Stimulated activated CD4-positive, alpha-beta T cell treated with anti-CD3 and anti-CD28 coated beads, Interleukin-2, amount 100 ng/mL, for 4 hours (primary cell): ENCODE measurements around the gene HCN2.
"Not testable (repeated sequence)": the region's sequence is repeated elsewhere in the genome, so short reads cannot be mapped to it uniquely, and the experiment has no call there.

Experiments
- DNase-seq: peaks from one replicate; pipeline ENCODE4 v3.0.0-alpha.2; 2020; ENCODE audit warnings: low read depth

Gene HCN2

GRCh38 chr19:620166-620862 is 30.6 kb downstream of the HCN2 start:
- DNase-seq, result no peak

DNA sequence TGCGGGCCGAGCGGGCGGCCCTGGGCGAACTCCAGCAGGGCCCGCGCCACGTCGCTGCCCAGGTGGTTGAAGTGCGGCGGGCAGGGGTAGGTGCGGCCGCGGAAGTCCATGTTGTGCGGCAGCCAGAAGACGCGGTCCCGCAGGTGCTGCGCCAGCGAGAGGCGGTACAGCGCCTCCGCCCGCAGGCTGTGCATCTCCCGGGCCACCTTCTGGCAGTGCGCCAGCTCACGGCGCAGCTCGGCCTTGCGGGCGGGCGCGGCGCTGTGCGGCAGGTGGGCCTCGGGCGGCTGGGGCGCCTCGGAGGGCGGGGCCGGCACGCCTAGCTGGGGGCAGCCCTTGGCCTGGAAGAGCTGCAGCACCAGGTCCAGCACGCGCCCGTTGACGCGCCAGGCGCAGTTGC is 31.5 kb downstream of the HCN2 start:
- not testable (repeated sequence) for DNase-seq

GRCh38 chr19:621819-622218 is 32.1 kb downstream of the HCN2 start:
- no peak for DNase-seq

DNA sequence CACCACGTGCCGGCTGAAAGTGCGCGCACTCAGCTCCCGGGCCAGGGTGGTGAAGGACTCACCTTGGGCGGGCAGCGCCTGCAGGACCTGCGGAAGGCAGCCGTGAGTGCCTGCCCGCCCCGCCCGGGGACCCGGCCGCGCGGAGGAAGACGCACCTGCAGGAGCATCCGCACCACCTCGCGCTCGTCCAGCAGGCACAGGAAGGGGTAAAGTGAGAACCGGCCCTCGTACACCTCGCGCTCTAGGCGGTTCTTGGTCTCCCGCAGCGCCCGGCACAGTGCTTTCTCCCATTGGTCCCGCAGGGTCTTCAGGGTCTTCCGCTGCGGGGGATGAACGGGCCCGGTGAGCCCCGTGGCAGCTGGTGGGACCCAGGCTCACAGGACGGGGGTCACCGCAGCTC is 33.0 kb downstream of the HCN2 start:
- DNase-seq, result no peak

GRCh38 chr19:623175-623916 is 33.7 kb downstream of the HCN2 start:
- DNase-seq, result no peak

- DNase-seq, result no peak
Observed at GRCh38 chr19:623974-624373, 34.3 kb downstream of the HCN2 start.

DNA sequence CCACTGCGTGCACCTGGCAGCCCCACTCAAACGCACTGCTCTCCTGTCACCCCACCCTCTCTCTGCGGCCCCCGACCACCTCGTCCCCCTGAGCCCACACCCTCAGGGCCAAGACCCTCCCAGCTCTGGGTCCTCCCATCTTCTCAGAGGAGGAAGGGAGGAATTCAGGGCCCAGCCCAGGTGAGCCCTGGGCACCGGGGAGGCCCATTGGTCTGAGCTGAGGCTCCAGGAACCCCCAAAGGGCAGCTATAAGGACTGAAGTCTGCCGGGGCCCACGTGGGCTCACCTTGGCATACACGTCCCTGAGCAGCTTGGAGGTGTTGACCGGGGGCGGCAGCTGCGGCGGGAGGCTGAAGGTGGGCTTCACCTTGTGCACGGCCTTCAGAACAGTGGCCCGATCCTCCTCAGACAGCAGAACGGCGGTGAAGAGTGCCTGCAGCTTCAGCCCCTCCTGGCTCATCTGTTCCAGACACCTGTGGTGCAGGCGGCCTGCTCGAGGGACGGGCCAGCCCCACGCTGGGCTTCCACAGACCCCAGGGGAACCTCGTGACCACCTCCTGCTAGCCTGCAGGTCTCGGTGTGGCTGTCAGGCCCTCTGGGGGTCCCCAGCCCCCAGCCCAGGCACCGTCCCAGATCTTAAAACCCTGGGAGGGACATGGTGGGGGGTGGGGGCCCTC is 34.9 kb downstream of the HCN2 start:
- DNase-seq, result no peak

GRCh38 chr19:625257-625656 is 35.6 kb downstream of the HCN2 start:
- DNase-seq, result no peak

GRCh38 chr19:626566-626965 is 36.9 kb downstream of the HCN2 start:
- DNase-seq, result not testable (repeated sequence)

DNA sequence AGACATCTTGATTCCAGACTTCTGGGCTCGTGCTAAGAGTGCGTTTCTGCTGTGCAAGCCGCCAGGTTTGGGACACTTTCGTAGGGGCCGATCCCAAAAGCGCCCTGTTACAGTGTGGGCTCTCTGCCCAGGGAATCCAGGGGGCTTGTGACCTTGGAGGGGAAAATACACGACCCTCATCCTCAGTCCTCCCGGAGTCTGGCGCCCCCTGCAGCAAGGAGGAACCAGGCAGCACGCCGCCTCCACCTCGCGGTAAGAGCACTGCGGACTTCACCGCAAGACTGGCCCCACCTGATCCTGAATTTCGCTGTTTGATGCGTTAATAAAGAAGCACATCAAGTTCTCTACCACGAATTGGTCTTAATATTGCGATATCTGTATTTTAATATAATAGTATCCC is 38.5 kb downstream of the HCN2 start:
- no peak for DNase-seq

DNA sequence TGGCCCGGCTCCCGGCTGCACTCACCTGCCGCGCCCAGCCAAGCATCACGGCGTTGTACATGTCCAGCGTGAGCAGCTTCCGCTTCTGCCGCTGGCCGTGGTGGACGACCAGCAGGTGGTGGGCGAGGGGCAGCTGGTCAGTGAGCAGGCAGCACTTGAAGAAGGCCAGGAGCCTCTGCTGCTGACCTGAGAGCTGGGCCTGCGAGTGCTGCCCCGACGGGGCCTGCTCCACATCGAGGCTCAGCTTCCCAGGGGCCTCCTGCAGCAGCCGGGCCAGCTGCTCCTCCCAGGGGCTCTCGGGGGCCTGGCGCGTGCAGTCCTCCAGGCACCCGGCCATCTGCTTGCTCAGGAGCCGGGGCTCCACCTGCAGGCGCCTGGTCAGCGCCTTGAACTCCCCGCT is 39.8 kb downstream of the HCN2 start:
- not testable (repeated sequence) for DNase-seq

DNA sequence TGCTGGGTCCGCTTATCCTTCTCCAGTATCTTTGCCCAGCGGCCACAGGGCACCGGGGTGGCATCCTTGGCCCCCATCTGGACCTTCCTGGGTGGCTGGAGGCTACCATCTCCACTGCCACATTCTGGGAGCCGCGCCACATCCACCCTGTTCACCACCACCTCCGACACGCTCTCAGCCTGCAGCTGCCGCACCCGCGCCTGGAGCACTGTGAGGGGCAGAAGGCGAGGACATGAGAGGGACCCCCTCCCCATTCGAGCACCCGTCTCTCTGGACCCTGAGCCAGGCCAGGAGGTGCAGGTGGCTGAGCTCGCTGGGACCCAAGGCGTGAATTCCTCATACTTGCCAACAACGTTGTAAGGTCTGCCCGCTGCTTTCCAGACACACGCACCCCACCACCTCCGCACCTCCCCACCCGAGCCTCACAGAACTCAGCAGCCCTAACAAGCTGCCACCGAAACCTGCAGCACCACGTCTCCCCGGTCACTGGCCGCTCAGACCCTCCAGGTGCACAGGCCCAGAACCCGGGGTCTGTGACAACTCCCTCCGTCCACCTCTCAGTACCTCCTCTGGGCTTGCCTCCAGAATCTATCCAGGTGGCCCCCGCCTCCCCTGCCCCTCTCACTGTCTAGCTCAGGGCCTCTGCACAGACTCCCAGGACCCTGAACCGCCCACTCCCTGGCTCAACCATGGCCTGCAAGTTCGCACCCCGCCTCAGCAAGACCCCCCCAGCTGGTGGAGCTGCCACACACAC is 40.5 kb downstream of the HCN2 start:
- no peak for DNase-seq

GRCh38 chr19:632579-633067 is 42.9 kb downstream of the HCN2 start:
- DNase-seq, result no peak

DNA sequence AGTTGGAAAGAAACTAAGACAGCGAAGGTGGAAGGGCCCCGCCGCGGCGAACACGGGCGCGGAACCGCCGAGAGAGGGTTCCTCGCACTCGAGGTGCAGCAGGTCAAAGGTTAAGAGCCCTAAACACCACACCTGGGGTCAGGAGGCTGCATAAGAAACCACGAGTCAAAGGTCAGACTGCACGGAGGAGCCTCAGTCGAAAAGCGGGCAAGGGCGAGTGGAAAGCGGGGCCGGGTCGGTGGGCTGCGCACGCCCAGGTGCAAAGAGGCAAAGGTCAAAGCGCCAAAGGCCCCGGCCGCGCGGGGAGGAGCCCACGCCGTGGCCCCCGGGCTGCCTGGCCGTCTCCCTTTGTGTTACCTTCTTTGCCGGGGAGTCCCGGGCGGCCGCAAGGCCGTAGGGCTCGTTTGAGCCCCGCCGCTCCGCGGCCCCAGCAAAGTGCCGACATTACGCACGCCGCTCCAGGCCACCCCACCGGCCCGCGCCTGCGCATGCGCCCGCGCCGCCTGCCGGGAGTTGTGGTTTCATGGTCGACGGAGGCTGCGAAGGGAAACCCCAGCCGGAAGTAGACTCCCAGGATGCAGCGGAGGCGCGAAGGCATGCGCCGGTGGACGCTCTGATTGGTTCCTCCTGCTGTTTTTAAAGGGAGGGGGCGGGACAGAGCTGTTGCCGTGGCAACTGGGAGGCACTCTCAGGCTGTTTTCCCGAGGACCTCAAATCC is 43.5 kb downstream of the HCN2 start, which contains the start of gene POLRMT:
Gene POLRMT (minus strand): TSS at position 470 of the 718 bp plus-strand sequence. CDS start 25 bp downstream, at position 445.
- DNase-seq, result peak; percentile 95

DNA sequence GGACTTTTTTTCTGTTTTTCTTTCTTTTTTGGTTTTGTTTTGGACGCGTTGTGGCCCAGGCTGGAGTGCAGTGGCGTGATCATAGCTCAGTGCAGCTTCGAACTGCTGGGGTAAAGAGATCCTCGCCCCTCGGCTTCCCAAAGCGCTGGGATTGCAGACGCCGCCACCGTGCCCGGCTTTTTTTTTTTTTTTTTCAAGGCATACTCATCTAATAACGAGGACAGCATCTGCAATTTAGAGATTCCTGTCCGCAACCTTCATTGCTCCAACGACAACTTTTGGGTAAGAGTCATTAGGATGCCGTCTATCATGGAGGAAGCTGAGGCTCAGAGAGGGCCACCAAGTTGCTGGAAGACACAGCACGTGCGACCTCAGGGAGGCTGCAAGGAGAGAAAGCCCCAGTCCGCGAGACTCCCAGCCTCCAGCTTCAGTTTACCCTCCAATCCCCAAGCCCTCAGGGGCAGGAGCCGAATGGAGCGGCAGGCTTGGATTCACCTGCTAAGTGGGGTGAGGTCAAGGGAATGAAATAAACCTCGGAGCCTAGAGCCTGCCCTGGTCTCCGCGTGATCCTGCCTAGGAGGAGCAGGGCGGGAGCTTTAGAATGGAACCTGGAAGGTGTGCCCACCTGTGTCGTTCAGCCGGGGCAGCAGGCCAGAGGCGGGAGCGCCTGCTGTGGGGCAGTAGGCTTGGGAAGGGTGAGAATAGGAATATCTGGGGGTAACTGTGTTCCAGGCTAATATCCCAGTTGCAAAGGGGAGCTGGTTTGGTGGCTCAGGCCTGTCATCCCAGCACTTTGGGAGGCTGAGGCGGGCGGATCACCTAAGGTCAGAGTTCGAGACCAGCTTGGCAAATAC is 44.3 kb downstream of the HCN2 start:
- DNase-seq, result no peak

DNA sequence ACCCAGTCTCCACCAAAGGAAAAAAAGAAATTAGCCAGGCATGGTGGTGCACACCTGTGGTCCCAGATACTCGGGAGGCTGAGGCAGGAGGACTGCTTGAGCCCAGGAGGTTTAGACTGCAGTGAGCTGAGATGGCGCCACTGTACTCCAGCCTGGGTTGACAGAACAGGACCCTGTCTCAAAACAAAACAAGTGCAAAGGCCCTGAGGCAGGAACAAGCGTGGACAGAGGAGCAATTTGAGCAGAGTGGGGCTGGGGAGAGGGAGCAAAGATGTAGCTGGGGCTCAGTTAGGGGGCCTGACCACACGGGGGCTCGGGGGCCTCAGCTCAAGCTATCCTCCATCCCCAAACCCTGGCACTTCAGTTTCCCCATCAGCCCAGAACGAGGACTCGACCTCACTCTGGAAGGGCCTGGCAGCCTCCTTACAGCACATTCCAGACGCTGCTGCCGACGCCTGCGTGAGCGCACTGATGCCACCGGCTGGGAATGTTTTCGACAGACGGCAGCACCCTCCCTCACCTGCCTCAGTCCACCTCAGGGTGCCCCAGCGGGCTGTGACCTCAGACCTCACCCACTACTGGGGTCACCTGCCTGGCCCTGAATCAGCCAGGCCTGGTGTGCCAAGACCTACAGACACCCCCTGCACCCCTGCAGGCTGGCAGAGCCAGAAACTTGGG is 45.4 kb downstream of the HCN2 start:
- no peak for DNase-seq

DNA sequence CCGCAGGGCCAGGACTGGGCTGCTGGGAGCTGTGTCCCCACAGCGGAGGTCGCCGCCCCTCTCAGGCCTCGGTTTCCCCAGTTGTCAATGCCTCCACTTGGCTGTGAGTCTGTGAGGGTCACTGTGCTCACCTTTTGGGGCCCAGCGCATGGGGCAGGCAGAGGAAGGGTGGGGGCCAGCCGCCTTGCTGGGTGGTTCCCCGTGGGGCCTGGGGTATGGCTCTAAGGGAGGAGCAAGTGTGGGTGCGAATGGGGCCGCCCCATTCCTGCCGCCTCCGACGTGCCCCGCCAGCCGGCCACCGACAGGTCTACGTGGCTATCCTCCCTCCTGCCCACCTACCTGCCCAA is 49.2 kb downstream of the HCN2 start:
- DNase-seq, result no peak

- peak; percentile 95 for DNase-seq
Observed at GRCh38 chr19:639253-640160, 49.8 kb downstream of the HCN2 start, which contains the start of gene FGF22. FGF22 (plus strand) TSS chr19:639879; CDS start chr19:639926, 47 bp downstream.

- DNase-seq, result no peak
Observed at GRCh38 chr19:640161-640558, 50.5 kb downstream of the HCN2 start.
